ENCODE measurements around the gene NCKAP5L. TPM values are rescaled to one million over a fixed set of nuclear protein-coding genes. Genes with fewer than 3 reads are reported as not detected.

Gene NCKAP5L
- total and polyA plus RNA-seq, 9 of the 15 experiments (the other 6 are each of a cell fraction or from before 2014, with no cell fraction given) = 0.01 to 14.4 (median 3.7) TPM

- TF ChIP-seq ZNF318 (IDR thresholded peaks at IDR 0.05; ENCODE audit: borderline replicate concordance in 1 of 2, low read depth in 1 of 2) (no peak), ZNF586 (CRISPR knock-in tag; conservative IDR thresholded peaks at IDR 0.05) (no peak), ZNF184 (CRISPR knock-in tag; IDR thresholded peaks at IDR 0.05) (no peak), MBD2 (IDR thresholded peaks at IDR 0.05; ENCODE audit: borderline replicate concordance, low read depth) (no peak), GABPB1 (CRISPR knock-in tag; IDR thresholded peaks at IDR 0.05) (peak; percentile 13; the same call in 1 of the 2 replicates), ZNF644 (tag; IDR thresholded peaks at IDR 0.05; ENCODE audit: low read depth) (no peak), NR0B1 (IDR thresholded peaks at IDR 0.05; ENCODE audit: partially characterized antibody) (no peak), SETDB1 (IDR thresholded peaks at IDR 0.05; ENCODE audit: low read length) (no peak), ZSCAN29 (IDR thresholded peaks at IDR 0.05) (0 out of 2 replicates have a peak, but pooled peaks have one; percentile 5), NFE2L1 (tag; IDR thresholded peaks at IDR 0.05; ENCODE audit: borderline replicate concordance, low read depth) (no peak), RBM34 (IDR thresholded peaks at IDR 0.05; ENCODE audit: borderline replicate concordance, insufficient read depth, low read length) (no peak)
- TF ChIP-seq, protein P1, sequence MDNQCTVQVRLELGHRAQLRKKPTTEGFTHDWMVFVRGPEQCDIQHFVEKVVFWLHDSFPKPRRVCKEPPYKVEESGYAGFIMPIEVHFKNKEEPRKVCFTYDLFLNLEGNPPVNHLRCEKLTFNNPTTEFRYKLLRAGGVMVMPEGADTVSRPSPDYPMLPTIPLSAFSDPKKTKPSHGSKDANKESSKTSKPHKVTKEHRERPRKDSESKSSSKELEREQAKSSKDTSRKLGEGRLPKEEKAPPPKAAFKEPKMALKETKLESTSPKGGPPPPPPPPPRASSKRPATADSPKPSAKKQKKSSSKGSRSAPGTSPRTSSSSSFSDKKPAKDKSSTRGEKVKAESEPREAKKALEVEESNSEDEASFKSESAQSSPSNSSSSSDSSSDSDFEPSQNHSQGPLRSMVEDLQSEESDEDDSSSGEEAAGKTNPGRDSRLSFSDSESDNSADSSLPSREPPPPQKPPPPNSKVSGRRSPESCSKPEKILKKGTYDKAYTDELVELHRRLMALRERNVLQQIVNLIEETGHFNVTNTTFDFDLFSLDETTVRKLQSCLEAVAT (IDR thresholded peaks at IDR 0.05) = no peak
Observed at GRCh38 chr12:49741882-49742620, 86.2 kb downstream of the NCKAP5L start (continued).

All from K562 (cell line).